COLO668 (cell line): Measurements from ENCODE around the gene TYW1B.
"Not testable (repeated sequence)": the region's sequence is repeated elsewhere in the genome, so short reads cannot be mapped to it uniquely, and the experiment has no call there.

Experiments
- DNase-seq: peaks from one replicate; lab custom pipeline; 2025; ENCODE audit not compliant: unreplicated experiment; lab: John Stamatoyannopoulos, UW

TYW1B gene

GRCh38 chr7:72577107-72577506 lies 250.9 kb downstream of the TYW1B start:
- DNase-seq = no peak

GRCh38 chr7:72561988-72562387 lies 266.0 kb downstream of the TYW1B start:
- not testable (repeated sequence) for DNase-seq

GRCh38 chr7:72559546-72559945 lies 268.5 kb downstream of the TYW1B start:
- DNase-seq = not testable (repeated sequence)

- DNase-seq = not testable (repeated sequence)
These were observed 271.3 kb downstream of the TYW1B start for GRCh38 chr7:72556733-72557132.

GRCh38 chr7:72555238-72555637 lies 272.8 kb downstream of the TYW1B start:
- not testable (repeated sequence) for DNase-seq

GRCh38 chr7:72554401-72554800 lies 273.6 kb downstream of the TYW1B start:
- DNase-seq = not testable (repeated sequence)

GRCh38 chr7:72550454-72550853 lies 277.5 kb downstream of the TYW1B start:
- DNase-seq = not testable (repeated sequence)

- peak; percentile 8 for DNase-seq
These were observed 281.3 kb downstream of the TYW1B start for GRCh38 chr7:72546586-72547237.

- not testable (repeated sequence) for DNase-seq
These were observed 283.5 kb downstream of the TYW1B start for GRCh38 chr7:72544531-72544930.

GRCh38 chr7:72540923-72541322 lies 287.1 kb downstream of the TYW1B start:
- DNase-seq = no peak

- DNase-seq = no peak
These were observed 287.8 kb downstream of the TYW1B start for GRCh38 chr7:72540106-72540611.

GRCh38 chr7:72539702-72540101 lies 288.3 kb downstream of the TYW1B start:
- no peak for DNase-seq

- DNase-seq = no peak
These were observed 289.1 kb downstream of the TYW1B start for GRCh38 chr7:72538856-72539255.

GRCh38 chr7:72538147-72538546 lies 289.9 kb downstream of the TYW1B start:
- DNase-seq = no peak

GRCh38 chr7:72536038-72536437 lies 292.0 kb downstream of the TYW1B start:
- DNase-seq = not testable (repeated sequence)

- not testable (repeated sequence) for DNase-seq
These were observed 297.0 kb downstream of the TYW1B start for GRCh38 chr7:72531048-72531447.
